ENCODE measurements around the gene SLC1A3.

DNA sequence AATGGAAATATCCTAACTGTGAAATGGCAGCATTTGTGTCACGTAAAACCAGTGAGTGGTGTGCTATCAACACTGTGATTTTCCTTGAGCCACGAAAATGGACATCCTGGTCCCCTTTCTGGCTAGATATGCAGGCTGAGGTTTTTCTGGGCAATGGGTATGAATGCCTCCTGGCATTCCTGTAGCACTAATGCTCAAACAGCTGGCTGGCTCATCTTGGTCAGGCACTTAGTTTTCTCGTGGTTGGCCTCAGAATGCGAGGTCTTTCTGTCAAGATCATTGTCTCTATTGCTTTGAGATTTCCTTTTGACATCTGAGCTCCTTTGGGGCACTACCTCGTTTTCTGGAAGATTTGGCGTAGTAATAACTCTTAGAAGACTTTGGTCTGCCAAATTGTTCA, 15.6 kb downstream of the SLC1A3 start:
- TF ChIP-seq, protein P1, sequence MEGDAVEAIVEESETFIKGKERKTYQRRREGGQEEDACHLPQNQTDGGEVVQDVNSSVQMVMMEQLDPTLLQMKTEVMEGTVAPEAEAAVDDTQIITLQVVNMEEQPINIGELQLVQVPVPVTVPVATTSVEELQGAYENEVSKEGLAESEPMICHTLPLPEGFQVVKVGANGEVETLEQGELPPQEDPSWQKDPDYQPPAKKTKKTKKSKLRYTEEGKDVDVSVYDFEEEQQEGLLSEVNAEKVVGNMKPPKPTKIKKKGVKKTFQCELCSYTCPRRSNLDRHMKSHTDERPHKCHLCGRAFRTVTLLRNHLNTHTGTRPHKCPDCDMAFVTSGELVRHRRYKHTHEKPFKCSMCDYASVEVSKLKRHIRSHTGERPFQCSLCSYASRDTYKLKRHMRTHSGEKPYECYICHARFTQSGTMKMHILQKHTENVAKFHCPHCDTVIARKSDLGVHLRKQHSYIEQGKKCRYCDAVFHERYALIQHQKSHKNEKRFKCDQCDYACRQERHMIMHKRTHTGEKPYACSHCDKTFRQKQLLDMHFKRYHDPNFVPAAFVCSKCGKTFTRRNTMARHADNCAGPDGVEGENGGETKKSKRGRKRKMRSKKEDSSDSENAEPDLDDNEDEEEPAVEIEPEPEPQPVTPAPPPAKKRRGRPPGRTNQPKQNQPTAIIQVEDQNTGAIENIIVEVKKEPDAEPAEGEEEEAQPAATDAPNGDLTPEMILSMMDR (IDR thresholded peaks at IDR 0.05) = no peak
- no peak for TF ChIP-seq POLR2A (IDR thresholded peaks at IDR 0.05)

Data from uterus (tissue), 2 donors.